GM10266 (cell line): Measurements from ENCODE around the gene NELFA.
"Not testable (repeated sequence)": the region's sequence is repeated elsewhere in the genome, so short reads cannot be mapped to it uniquely, and the experiment has no call there.

Source experiments
- DNase-seq: peaks from one replicate; pipeline ENCODE4 v3.0.0; 2012; ENCODE audit errors: extremely low spot score
- CTCF ChIP-seq: IDR thresholded peaks from 2 replicates; pipeline ENCODE4 v1.5.1; 2012; ENCODE audit warnings: mild to moderate bottlenecking, low read depth; ENCODE audit not compliant: control insufficient read depth, insufficient read depth; ENCODE audit errors: missing control alignments

NELFA gene

GRCh38 chr4:2008671-2008920 lies 178 bp downstream of the NELFA start:
- no peak for DNase-seq
- TF ChIP-seq CTCF: no peak

- DNase-seq: no peak
- no peak for TF ChIP-seq CTCF
These were observed 737 bp downstream of the NELFA start for GRCh38 chr4:2007804-2008670.

- no peak for TF ChIP-seq CTCF
- DNase-seq: no peak
These were observed 1.7 kb downstream of the NELFA start for GRCh38 chr4:2006956-2007653.

GRCh38 chr4:2006367-2006766 lies 2.4 kb downstream of the NELFA start:
- no peak for DNase-seq
- no peak for TF ChIP-seq CTCF

- not testable (repeated sequence) for DNase-seq
These were observed 5.4 kb downstream of the NELFA start for GRCh38 chr4:2003361-2003760.

GRCh38 chr4:1999308-1999707 lies 9.5 kb downstream of the NELFA start:
- DNase-seq: not testable (repeated sequence)

GRCh38 chr4:1998296-1998695 lies 10.5 kb downstream of the NELFA start:
- DNase-seq: no peak
- TF ChIP-seq CTCF: no peak

GRCh38 chr4:1997712-1998111 lies 11.1 kb downstream of the NELFA start:
- TF ChIP-seq CTCF: no peak
- DNase-seq: no peak
